ENCODE data around the gene SKIL.

SKIL gene

GRCh38 chr3:170346481-170347392 is 10.8 kb upstream of the SKIL start:
- no peak for DNase-seq
- intact Hi-C loops (cut with DNase I): no loop called here

GRCh38 chr3:170350515-170351413 is 6.8 kb upstream of the SKIL start:
- intact Hi-C loops (cut with DNase I): loop anchor here (10.0 kb wide), 1 partner anchor 126 kb away; the partner anchor contains the start of gene PRKCI
- no peak for DNase-seq

- intact Hi-C loops (cut with DNase I): loop anchor here (10.0 kb wide), 1 partner anchor 128 kb away; the partner anchor contains the start of gene PRKCI
- no peak for DNase-seq
Observed at GRCh38 chr3:170352936-170353335, 4.6 kb upstream of the SKIL start.

DNA sequence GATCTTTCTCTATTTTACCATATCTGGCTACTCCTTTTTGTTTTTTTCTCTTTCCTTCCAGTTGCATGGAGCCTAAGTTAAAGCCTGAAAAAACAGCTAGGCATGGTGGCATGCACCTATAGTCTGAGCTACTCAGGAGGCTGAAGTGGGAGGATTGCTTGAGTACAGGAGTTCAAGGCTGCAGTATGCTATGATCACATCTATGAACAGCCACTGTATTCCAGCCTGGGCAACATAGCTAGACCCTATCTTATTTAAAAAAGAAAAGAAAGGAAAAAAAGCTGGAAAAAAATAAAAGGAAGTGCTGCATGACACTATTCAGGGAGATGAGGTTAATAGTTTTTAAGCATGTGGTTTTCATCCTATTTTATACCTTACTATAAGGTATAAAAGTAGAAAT is 4.0 kb upstream of the SKIL start:
- no peak for DNase-seq
- intact Hi-C loops (cut with DNase I): loop anchor here (10.0 kb wide), 1 partner anchor 129 kb away; the partner anchor contains the start of gene PRKCI

DNA sequence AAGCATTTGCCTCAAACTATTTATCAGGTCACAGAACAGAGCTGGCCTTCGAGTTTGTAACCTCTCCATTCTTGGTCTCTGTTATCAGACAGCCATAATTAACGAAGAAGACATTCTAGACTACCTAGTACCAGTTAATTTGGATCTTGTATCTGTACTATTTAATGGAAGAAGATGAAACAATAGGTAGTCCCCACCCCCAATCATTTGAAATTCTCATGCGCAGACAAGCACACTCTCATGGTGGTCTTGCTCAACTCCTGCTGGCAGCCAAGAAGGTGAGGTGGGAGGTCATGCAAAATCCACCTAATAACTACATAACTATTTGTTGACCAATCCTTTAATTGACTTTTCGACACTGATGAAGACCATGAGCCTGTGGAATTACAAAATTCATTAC is 2.8 kb upstream of the SKIL start:
- intact Hi-C loops (cut with DNase I): loop anchor here (10.0 kb wide), 1 partner anchor 130 kb away; the partner anchor contains the start of gene PRKCI
- DNase-seq: no peak

DNA sequence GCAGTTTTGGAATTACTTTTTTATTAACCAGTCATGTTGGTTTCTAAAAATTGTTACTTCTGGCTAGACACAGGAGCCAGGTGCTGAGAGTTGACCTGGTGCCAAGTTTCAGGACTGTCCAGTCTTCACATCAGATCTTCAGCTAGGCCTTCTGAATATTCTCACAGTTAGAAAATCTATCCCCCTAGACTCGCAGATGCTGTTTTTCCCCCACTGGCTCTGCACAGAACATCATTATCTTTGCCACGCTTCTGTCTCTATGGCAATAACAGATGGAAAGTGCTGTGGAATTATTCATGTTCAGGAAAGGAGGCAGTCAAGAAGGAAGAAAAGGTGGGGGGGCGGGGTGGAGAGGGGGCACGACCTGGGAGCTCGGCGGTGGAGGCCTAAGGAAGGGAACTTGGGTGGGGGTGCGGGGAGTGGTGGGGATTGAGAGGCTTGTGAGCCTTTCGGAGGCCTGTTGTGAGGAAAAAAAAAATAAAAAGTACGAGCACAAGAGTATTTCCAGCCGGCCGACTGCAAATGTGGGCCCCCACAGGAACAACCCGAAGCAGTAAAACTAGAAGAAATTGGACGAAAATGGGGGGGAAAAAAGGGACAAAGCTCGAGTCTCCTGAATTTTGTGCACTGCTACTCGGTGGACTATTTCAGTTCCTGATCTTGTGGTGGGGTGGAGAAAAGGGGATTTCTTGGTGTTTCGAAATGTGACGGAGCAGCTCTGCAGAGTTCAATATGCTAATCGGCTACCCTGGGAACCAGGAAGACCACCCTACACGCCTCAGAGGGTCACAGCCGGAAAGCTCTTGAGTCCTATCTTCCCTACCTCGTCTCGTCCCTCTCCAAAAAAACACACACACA is 1.5 kb upstream of the SKIL start:
- intact Hi-C loops (cut with DNase I): loop anchor here (2.0 to 10.0 kb wide), 2 partner anchors 45 to 131 kb away; partner anchors contain the start of gene PRKCI
- peak; percentile 11 to 80 (median 47) for DNase-seq

DNA sequence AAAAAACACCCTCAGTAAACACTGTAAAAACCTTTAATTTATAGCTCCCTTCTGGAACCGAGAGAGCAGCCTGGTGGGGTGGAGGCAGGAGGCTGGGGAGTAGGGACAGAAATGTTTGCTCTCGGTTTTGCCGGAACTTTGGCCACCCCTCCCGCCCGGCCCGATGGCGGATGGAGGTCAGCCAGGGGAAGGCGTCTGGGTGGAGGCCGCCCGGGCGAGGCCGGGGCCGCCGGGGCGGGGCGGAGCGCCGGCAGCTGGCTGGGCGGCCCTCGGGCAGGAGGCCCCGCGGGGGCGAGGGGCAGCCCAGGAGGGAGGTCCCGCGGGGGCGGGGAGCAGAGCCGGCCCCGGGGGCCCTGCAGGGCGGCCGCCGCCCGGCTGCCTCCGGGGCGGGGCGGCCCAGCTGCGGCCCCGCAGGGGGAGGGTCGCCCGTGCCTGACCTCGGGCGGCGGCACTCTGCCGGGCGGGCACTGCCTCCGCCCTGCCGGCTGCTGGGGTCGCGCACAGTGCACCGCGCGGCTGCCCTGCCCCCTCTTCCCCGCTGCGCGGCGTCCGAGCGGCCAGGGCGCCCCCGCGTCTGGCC is 829 bp upstream of the SKIL start:
- peak; percentile 17 to 86 (median 68) for DNase-seq
- intact Hi-C loops (cut with DNase I): loop anchor here (2.0 to 10.0 kb wide), 2 partner anchors 46 to 132 kb away; partner anchors contain the start of gene PRKCI

- DNase-seq: peak; percentile 67 to 92 (median 83)
- intact Hi-C loops (cut with DNase I): loop anchor here (10.0 kb wide), 1 partner anchor 134 kb away; the partner anchor contains the start of gene PRKCI
Observed at GRCh38 chr3:170358042-170359010, 811 bp downstream of the SKIL start.

- peak in 6 of 42 donors; percentile 12 to 46 (median 24) for DNase-seq
- intact Hi-C loops (cut with DNase I): loop anchor here (10.0 kb wide), 1 partner anchor 134 kb away; the partner anchor contains the start of gene PRKCI
Observed at GRCh38 chr3:170359178-170359704, 1.7 kb downstream of the SKIL start.

- intact Hi-C loops (cut with DNase I): no loop called here
- DNase-seq: no peak
Observed at GRCh38 chr3:170360466-170360865, 3.0 kb downstream of the SKIL start.

- peak in 1 of 42 donors; percentile 29 for DNase-seq
- intact Hi-C loops (cut with DNase I): no loop called here
Observed at GRCh38 chr3:170360916-170361315, 3.4 kb downstream of the SKIL start.

- DNase-seq: no peak
- intact Hi-C loops (cut with DNase I): no loop called here
Observed at GRCh38 chr3:170361711-170362110, 4.2 kb downstream of the SKIL start.

DNA sequence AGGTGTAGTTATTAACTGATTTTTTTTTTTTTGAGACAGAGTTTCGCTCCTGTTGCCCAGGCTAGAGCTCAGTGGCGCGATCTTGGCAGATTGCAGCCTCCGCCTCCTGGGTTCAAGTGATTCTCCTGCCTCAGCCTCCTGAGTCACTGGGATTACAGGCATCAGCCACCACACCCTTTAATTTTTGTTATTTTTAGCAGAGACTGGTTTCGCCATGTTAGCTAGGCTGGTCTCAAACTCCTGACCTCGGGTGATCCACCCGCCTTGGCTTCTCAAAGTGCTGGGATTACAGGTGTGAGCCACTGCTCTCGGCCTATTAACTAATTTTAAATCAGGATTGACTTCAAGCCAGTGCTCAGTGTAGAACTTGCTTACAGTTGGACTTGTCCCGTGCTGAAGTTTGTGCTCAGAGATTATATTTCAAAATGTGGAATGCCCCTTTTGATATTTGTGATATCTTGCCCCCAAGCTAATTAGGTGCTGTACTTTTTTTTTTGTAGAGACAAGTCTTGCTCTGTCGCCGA is 6.0 kb downstream of the SKIL start:
- intact Hi-C loops (cut with DNase I): no loop called here

DNA sequence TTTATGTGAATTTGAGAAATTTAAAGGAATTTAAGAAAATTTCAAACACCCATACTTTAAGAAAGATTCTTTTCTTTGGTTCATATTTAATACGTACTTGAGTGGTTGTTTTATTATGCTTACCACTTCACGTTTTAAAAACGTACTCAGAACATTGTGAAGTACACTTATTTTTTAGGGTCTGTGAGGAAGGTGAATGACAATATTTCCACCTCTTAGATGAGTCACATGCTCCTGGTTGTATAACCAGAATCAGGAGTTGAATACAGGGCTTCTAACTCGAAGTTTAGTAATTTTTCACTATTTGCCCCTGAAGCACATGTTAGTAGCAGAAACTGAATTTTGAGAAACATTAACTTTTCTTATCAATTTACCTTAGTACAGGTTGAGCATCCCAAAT is 7.5 kb downstream of the SKIL start:
- peak in 1 of 42 donors; percentile 2 for DNase-seq
- intact Hi-C loops (cut with DNase I): no loop called here

More for the DNA sequence above, 6.0 kb downstream of the SKIL start:
- no peak for DNase-seq

DNA sequence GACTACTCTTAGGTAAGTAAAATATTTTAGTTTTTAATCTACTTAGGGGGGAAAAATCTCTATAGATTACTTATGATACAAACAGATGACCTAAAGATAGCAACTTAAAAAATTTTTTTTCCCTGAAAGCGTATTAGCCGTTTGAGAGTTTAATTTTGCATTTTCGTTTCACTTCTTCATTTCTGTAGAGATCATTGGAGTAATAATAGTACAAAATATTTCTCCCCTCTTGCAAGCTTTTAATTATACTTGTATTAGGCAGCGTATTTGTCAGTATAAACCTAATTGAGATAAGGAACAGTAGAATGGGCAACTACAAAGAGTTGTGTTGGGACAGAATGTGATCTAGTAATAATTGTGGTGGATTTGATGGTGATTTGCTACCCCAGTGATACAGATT is 10.3 kb downstream of the SKIL start:
- DNase-seq: no peak
- intact Hi-C loops (cut with DNase I): no loop called here

- intact Hi-C loops (cut with DNase I): no loop called here
- DNase-seq: no peak
Observed at GRCh38 chr3:170368921-170369320, 11.4 kb downstream of the SKIL start.

Measured in head of caudate nucleus (tissue), 42 donors.